Spleen (tissue), 11 donors: ENCODE measurements around the gene MAP2K1. TPM values are rescaled to one million over a fixed set of nuclear protein-coding genes. Genes with fewer than 3 reads are reported as not detected.

Source experiments
- DNase-seq: peaks from one replicate; pipeline ENCODE4 v3.0.0-alpha.2; 2020
- H3K27ac ChIP-seq, 8 donors: fragments of 200-600 bp; sonication (generic) in 7 of 8; 1 replicate in 4 of 8; 2 replicates in 4 of 8; pipeline versions ENCODE4 v1.5.0 to v1.8.0; 2016 to 2021; ENCODE audit warnings: inconsistent platforms in 4 of 8, mild to moderate bottlenecking in 4 of 8, moderate library complexity in 1 of 8
- H3K27me3 ChIP-seq, 7 donors: fragments of 200-600 bp; sonication (generic) in 6 of 7; replicated peaks in 1 of 7; 1 replicate in 4 of 7; 2 replicates in 3 of 7; pipeline versions ENCODE4 v1.5.0 to v1.8.0; 2016 to 2021; ENCODE audit warnings: inconsistent platforms in 3 of 7, mild to moderate bottlenecking in 1 of 7
- H3K36me3 ChIP-seq, 6 donors: fragments of 200-600 bp; sonication (generic) in 5 of 6; 1 replicate in 4 of 6; 2 replicates in 2 of 6; pipeline versions ENCODE4 v1.5.0 to v1.8.0; 2016 to 2021; ENCODE audit warnings: inconsistent platforms in 2 of 6
- H3K4me1 ChIP-seq, 6 donors: fragments of 200-600 bp; sonication (generic) in 5 of 6; 1 replicate in 3 of 6; 2 replicates in 3 of 6; pipeline versions ENCODE4 v1.5.0 to v1.8.0; 2016 to 2021; ENCODE audit warnings: inconsistent platforms in 3 of 6
- H3K4me3 ChIP-seq, 8 donors: fragments of 200-600 bp; sonication (generic) in 7 of 8; 1 replicate in 4 of 8; 2 replicates in 4 of 8; pipeline versions ENCODE4 v1.5.0 to v1.8.0; 2016 to 2021; ENCODE audit warnings: inconsistent platforms in 4 of 8, mild to moderate bottlenecking in 4 of 8, moderate library complexity in 2 of 8
- H3K9me3 ChIP-seq, 8 donors: fragments of 200-600 bp; sonication (generic) in 7 of 8; 1 replicate in 4 of 8; 2 replicates in 4 of 8; pipeline versions ENCODE4 v1.5.0 to v1.8.0; 2016 to 2021; ENCODE audit warnings: inconsistent platforms in 4 of 8
- CTCF ChIP-seq, 11 experiments: fragments of 200-600 bp in 7 of 11; fragments of 450-650 bp in 4 of 11; sonication (generic) in 4 of 11; IDR thresholded peaks in 8 of 11; conservative IDR thresholded peaks in 3 of 11; 1 replicate in 7 of 11; 2 replicates in 4 of 11; pipeline versions ENCODE4 v1.4.0 to v1.8.0; 2016 to 2021; ENCODE audit warnings: antibody characterized with exemption in 11 of 11, inconsistent platforms in 4 of 11, mild to moderate bottlenecking in 1 of 11
- POLR2A ChIP-seq, 3 donors: fragments of 450-650 bp; IDR thresholded peaks; one replicate each; pipeline ENCODE4 v1.5.1; 2017; ENCODE audit warnings: antibody characterized with exemption in 3 of 3, mild to moderate bottlenecking in 1 of 3
- POLR2AphosphoS5 ChIP-seq, 3 donors: sonication (generic); formaldehyde crosslinking; IDR thresholded peaks; one replicate each; pipeline ENCODE4 v1.5.1; 2017; ENCODE audit warnings: antibody characterized with exemption in 3 of 3
- WGBS, 5 donors: extraction: QIAGEN DNeasy Blood & Tissue Kit in 3 of 5; methylation state at CpG; one replicate each; pipeline versions ENCODE4 v1.1.5 to v1.1.7; 2013 to 2018; 5-methylcytosine and 5-hydroxymethylcytosine counted together
- intact Hi-C: fragments of 100-400 bp; cut with DNase I; formaldehyde crosslinking; loops from one replicate; pipeline ENCODE4 v1.15.0; 2023; ENCODE audit warnings: low total_unique reads
- polyA plus RNA-seq, 3 donors: library from polyadenylated mRNA; stranded (reverse); fragments of 200-250 nt; gene quantifications; one replicate each; pipeline ENCODE4 v1.2.1, GENCODE V29; 2013
- total RNA-seq, 7 donors: library from RNA; depleted of rRNA in 3 of 7; stranded (reverse); fragments of >200 nt in 3 of 7; fragmentation: NEBNext Ultra II Directional in 4 of 7; extraction: Animal tissue kit (Norgen Biotek cat#: 25700) in 4 of 7; gene quantifications; one replicate each; pipeline versions ENCODE4 v1.1.0 to v1.2.1, GENCODE V29; 2016 to 2021
- donor health status: healthy with polysubstance abuse.
- donor health status: DM: no; HTN: no; CAD: no; lungs with moderate emphysema.
- donor health status: DM: no; HTN: no; CAD: no.
- donor health status: Bipolar disorder and iron deficiency.
- donor health status: healthy.
- donor health status: DM: no; HTN: no; CAD: no.
- donor health status: DM: yes; HTN: yes; CAD: no.

MAP2K1 gene
- total and polyA plus RNA-seq, 10 donors = 20.2 to 56.9 (median 40.7) TPM

GRCh38 chr15:66505818-66506217 is 119.1 kb downstream of the MAP2K1 start:
- H3K27ac ChIP-seq = peak overlapping the region in 6 of 8 donors; percentile 87 to 97 (median 95)
- TF ChIP-seq POLR2A (IDR thresholded peaks at IDR 0.05) = no peak
- no peak for TF ChIP-seq CTCF (IDR thresholded peaks at IDR 0.05 in 8 of 11, conservative IDR thresholded peaks at IDR 0.05 in 3 of 11)
- TF ChIP-seq POLR2AphosphoS5 (IDR thresholded peaks at IDR 0.05) = no peak
- H3K4me3 ChIP-seq = peak overlapping the region in 7 of 8 donors; percentile 79 to 99 (median 94)
- intact Hi-C loops = no loop called here
- DNase-seq = no peak
- H3K4me1 ChIP-seq = peaks cover 19 to 54% (median 40%) of the 10 kb centered on the region in 6 donors
- peaks cover 0 to 41% (median 23%) of the 10 kb centered on the region in 6 donors for H3K36me3 ChIP-seq
- WGBS, 5 donors = 22 to 53% (median 43%) methylated on average over 4 of the region's 4 CpGs
- no peaks in the 10 kb centered on the region for H3K9me3 ChIP-seq
- H3K27me3 ChIP-seq = no peaks in the 10 kb centered on the region

GRCh38 chr15:66508293-66508883 is 121.7 kb downstream of the MAP2K1 start:
- H3K4me1 ChIP-seq = peaks cover 6 to 29% (median 18%) of the 10 kb centered on the region in 6 donors
- TF ChIP-seq POLR2A (IDR thresholded peaks at IDR 0.05) (no peak), CTCF (IDR thresholded peaks at IDR 0.05 in 8 of 11, conservative IDR thresholded peaks at IDR 0.05 in 3 of 11) (no peak), POLR2AphosphoS5 (IDR thresholded peaks at IDR 0.05) (no peak)
- DNase-seq = no peak
- H3K4me3 ChIP-seq = no peak overlapping the region
- peaks cover 0 to 23% (median 0%) of the 10 kb centered on the region in 6 donors for H3K36me3 ChIP-seq
- intact Hi-C loops = no loop called here
- no peaks in the 10 kb centered on the region for H3K27me3 ChIP-seq
- H3K9me3 ChIP-seq = no peaks in the 10 kb centered on the region
- no peak overlapping the region for H3K27ac ChIP-seq
- 85 to 95% (median 89%) methylated on average over 3 of the region's 3 CpGs for WGBS, 5 donors

GRCh38 chr15:66514586-66514985 is 127.9 kb downstream of the MAP2K1 start:
- intact Hi-C loops = no loop called here
- WGBS, 5 donors = 77 to 87% (median 80%) methylated on average over 3 of the region's 3 CpGs
- Histone ChIP-seq H3K36me3 (peaks cover 0 to 77% (median 20%) of the 10 kb centered on the region in 6 donors), H3K27ac (no peak overlapping the region), H3K4me3 (no peak overlapping the region), H3K4me1 (no peaks in the 10 kb centered on the region), H3K9me3 (no peaks in the 10 kb centered on the region), H3K27me3 (no peaks in the 10 kb centered on the region)
- no peak for DNase-seq
- TF ChIP-seq CTCF (IDR thresholded peaks at IDR 0.05 in 8 of 11, conservative IDR thresholded peaks at IDR 0.05 in 3 of 11) (no peak), POLR2A (IDR thresholded peaks at IDR 0.05) (no peak), POLR2AphosphoS5 (IDR thresholded peaks at IDR 0.05) (no peak)

- peaks cover 0 to 81% (median 23%) of the 10 kb centered on the region in 6 donors for H3K36me3 ChIP-seq
- WGBS, 5 donors = 96 to 100% (median 98%) methylated on average over 2 of the region's 2 CpGs
- H3K27ac ChIP-seq = no peak overlapping the region
- intact Hi-C loops = no loop called here
- H3K4me1 ChIP-seq = no peaks in the 10 kb centered on the region
- DNase-seq = no peak
- no peaks in the 10 kb centered on the region for H3K9me3 ChIP-seq
- H3K27me3 ChIP-seq = no peaks in the 10 kb centered on the region
- H3K4me3 ChIP-seq = no peak overlapping the region
- TF ChIP-seq POLR2A (IDR thresholded peaks at IDR 0.05) (no peak), CTCF (IDR thresholded peaks at IDR 0.05 in 8 of 11, conservative IDR thresholded peaks at IDR 0.05 in 3 of 11) (no peak), POLR2AphosphoS5 (IDR thresholded peaks at IDR 0.05) (no peak)
Observed at GRCh38 chr15:66515901-66516322, 129.2 kb downstream of the MAP2K1 start.
